GM13977 (cell line): ENCODE measurements around the gene ZBTB7C.

Source experiments
- DNase-seq: peaks from one replicate; pipeline ENCODE4 v3.0.0; 2012; ENCODE audit warnings: low spot score
- in situ Hi-C: fragments of 300-500 bp; cut with MboI; formaldehyde crosslinking; loops from one replicate; pipeline ENCODE4 v1.12.0; 2022; ENCODE audit warnings: low sequenced_read_pairs, low pct_unique_long_range_greater_than_20kb, mixed read lengths, inconsistent platforms; ENCODE audit not compliant: unreplicated experiment
- TF ChIP-seq, protein P1 (sequence below): IDR thresholded peaks from 2 replicates; pipeline ENCODE4 v1.5.1; 2012; ENCODE audit warnings: mild to moderate bottlenecking, control low read depth; ENCODE audit not compliant: insufficient read depth; ENCODE audit errors: extremely low read depth, missing control alignments

Gene ZBTB7C

DNA sequence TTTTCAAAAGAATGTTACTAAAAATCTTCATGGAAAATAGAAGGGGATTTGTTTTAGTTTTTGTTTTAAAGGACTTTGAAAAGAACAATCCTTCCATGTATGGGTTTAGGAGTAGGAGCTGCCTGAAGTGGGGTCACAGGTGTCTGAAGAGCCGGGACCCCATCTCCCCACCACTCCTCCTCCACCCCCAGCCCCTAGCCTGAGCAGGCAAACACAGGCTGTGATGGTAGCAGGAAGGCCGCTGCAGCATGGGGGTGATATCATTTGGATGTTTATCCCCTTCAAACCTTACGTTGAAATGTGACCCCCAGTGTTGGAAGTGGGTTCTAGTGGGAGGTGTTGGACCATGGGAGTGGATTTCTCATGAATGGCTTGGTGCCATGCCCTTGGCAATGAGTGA lies 93.0 kb downstream of the ZBTB7C start:
- TF ChIP-seq, protein P1, sequence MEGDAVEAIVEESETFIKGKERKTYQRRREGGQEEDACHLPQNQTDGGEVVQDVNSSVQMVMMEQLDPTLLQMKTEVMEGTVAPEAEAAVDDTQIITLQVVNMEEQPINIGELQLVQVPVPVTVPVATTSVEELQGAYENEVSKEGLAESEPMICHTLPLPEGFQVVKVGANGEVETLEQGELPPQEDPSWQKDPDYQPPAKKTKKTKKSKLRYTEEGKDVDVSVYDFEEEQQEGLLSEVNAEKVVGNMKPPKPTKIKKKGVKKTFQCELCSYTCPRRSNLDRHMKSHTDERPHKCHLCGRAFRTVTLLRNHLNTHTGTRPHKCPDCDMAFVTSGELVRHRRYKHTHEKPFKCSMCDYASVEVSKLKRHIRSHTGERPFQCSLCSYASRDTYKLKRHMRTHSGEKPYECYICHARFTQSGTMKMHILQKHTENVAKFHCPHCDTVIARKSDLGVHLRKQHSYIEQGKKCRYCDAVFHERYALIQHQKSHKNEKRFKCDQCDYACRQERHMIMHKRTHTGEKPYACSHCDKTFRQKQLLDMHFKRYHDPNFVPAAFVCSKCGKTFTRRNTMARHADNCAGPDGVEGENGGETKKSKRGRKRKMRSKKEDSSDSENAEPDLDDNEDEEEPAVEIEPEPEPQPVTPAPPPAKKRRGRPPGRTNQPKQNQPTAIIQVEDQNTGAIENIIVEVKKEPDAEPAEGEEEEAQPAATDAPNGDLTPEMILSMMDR: no peak
- in situ Hi-C loops: no loop called here
- no peak for DNase-seq

DNA sequence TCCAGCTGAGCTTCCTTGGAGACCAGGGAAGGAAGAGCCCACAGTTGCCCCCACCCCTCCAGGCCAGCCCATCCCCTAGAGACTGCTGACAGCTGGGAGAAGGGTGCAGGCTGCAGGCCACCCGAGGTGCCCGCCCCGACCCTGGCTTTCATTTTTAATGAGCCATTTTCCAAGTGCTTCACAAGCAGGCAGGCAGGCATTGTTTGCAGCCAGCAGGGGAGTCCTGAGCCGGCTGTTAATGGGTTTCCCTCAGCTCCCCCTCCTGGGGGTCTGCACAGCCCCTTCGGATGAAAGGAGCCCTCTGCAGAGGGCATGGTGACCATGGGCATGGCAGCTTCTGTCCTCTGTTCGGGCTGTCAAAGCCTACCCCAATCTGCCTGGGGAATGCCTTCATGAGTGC lies 94.5 kb downstream of the ZBTB7C start:
- no peak for DNase-seq
- in situ Hi-C loops: no loop called here
- TF ChIP-seq, protein P1: no peak

DNA sequence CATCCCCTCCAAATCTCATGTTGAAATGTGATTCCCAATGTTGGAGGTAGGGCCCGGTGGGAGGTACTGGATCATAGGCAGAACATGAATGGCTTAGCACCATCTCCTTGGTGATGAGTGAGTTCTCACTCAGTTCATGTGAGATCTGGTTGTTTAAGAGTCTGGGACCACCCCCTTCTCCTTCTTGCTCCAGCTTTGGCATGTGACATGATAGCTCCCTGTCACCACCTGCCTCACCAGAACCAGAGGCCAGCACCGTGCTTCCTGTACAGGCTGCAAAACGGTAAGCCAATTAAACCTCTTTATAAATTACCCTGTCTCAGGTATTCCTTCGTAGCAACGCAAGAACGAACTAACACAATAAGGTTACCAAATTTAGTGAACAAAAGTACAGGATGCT lies 95.4 kb downstream of the ZBTB7C start:
- DNase-seq: no peak
- in situ Hi-C loops: no loop called here
- TF ChIP-seq, protein P1: no peak

DNA sequence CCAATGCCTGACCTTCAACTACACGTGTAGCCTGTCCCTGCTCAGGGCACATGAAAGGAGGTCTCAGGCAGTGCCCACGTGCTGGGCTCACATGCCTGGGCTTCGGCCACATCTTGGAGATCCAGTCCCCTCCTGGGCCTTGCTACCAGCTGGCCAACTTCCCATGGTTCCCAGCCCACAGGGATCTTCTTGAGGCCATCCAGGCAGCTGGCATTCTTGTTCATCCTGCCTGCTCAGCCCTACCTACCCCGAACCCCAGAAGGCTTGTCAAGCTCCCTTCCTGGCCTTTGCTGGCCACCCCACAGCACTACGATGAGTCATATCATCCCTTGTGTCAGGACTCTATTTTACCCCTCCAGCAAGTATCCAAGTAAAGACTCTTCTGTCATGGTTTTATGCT lies 97.1 kb downstream of the ZBTB7C start:
- in situ Hi-C loops: no loop called here
- DNase-seq: no peak
- TF ChIP-seq, protein P1: no peak

DNA sequence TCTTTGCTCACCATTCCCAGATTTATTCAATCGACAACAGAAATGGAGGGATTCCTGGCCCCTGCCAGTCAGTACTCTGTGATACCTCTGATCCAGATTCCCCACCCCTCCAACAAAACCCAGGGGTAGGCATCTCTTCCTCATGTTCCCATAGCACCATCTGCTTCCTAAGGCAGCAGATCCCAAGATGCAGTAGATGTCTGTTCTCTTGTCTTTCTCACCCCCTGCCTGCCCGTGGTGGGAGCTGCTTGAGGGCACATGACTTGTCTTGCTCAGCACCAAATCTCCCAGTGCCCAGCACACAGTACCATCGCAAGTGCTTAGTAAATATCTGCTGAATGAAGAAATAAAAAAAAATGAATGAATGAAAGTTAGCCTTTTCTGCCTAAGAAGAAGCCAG lies 98.2 kb downstream of the ZBTB7C start:
- TF ChIP-seq, protein P1: no peak
- in situ Hi-C loops: no loop called here
- DNase-seq: no peak

DNA sequence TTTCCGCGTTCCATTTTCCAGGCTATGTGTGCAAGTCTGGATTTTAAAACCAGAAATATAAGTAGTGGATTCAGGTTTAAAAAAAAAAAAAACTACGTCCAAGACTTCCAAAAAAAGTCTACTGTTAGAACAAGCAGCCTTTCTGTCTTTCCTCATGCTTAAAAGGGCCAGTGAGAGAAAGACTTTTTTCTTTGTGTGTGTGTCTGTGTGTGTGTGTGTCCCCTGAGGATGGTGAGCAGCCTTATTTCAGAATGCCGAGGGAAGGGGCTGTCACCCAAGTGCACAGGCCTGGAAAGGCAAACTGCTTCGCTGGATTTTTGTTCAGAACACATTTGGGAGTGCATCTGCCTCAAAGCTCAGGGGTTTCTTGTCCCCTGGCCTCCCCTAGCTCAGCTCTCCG lies 98.8 kb downstream of the ZBTB7C start:
- no peak for DNase-seq
- in situ Hi-C loops: no loop called here
- TF ChIP-seq, protein P1: no peak

DNA sequence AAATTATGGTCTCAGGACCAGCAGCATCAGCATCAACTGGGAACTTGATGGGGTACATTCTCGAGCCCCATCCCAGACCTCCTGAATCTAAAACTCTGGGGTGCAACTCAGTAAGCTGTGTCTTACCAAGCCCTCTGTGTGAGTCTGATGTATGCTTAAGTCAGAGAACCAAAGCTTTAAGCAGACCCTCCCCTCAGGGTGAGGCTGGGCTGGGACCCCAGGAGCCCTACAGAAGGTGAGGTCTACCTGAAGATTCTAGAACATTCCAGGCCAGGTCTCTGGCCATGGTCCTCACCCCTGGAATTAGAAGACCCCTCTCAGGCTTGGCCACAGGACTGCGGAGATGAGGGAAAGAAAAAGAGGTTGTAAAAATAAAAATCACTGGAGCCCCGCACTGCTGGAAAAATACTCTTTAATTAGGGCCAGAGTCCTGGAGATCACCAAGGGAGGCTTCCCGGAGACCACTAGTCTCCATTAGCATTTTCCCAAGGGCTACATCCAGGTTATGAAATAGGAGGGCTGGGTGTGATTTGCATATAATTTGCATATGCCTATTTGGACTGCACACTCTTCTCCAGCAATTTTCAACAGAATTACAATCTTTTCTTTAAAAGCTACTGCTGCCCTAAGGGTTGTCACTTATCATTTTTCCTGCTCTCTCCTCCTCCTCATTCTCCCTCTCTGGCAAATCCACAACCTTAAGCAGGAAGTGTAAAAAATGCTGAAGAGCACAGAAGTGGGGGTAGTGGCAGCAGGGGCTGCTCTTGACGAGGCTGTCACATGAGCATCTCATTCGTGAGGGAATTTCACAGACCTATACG lies 100.2 kb downstream of the ZBTB7C start:
- TF ChIP-seq, protein P1: no peak
- in situ Hi-C loops: no loop called here
- no peak for DNase-seq
